Subcutaneous abdominal adipose tissue (tissue), 5 donors: Measurements from ENCODE around the gene C10orf143.

Experiments used
- H3K27ac ChIP-seq: one replicate; pipeline ENCODE4 v1.7.0; 2013; ENCODE audit warnings: low read depth, mild to moderate bottlenecking, inconsistent platforms, low read length, moderate library complexity
- H3K27me3 ChIP-seq, 5 donors: one replicate each; pipeline ENCODE4 v1.7.0; 2013; ENCODE audit warnings: low read length in 5 of 5, inconsistent platforms in 1 of 5; ENCODE audit not compliant: control insufficient read depth in 5 of 5, insufficient read depth in 4 of 5
- H3K36me3 ChIP-seq, 5 donors: one replicate each; pipeline ENCODE4 v1.7.0; 2013; ENCODE audit warnings: low read length in 5 of 5; ENCODE audit not compliant: control insufficient read depth in 5 of 5, insufficient read depth in 5 of 5
- H3K4me1 ChIP-seq, 5 donors: one replicate each; pipeline ENCODE4 v1.7.0; 2013; ENCODE audit warnings: low read length in 5 of 5, mild to moderate bottlenecking in 3 of 5, moderate library complexity in 1 of 5; ENCODE audit not compliant: control insufficient read depth in 5 of 5, insufficient read depth in 5 of 5
- H3K4me3 ChIP-seq, 5 donors: one replicate each; pipeline ENCODE4 v1.7.0; 2013; ENCODE audit warnings: low read length in 5 of 5, low read depth in 1 of 5
- H3K9ac ChIP-seq, 5 donors: one replicate each; pipeline ENCODE4 v1.7.0; 2013; ENCODE audit warnings: low read length in 5 of 5, mild to moderate bottlenecking in 4 of 5, moderate library complexity in 3 of 5
- H3K9me3 ChIP-seq, 5 donors: one replicate each; pipeline ENCODE4 v1.7.0; 2013; ENCODE audit warnings: low read length in 5 of 5; ENCODE audit not compliant: control insufficient read depth in 5 of 5
- donor health status: healthy.
- donor health status: healthy.
- donor health status: healthy.
- donor health status: healthy.
- donor health status: healthy.

Gene C10orf143

DNA sequence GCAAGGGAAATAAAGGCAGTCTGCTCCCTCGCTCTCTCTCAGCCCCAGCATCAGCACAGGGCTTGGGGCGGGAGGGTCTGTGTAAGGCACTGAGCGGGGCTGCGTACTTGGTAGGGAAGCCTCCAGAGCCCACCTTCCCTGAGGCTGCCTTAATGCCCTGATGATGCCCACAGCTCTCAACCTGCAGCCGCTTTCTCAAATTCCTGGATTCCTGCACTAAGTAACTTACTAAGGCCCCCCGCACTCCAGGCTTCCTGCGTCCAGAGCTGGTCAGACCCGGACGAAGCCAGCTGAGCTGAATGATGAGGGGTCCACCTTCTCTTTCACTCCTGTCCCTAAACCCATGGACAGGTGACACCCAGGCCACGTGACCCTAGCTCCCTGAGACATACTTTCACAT, 63.3 kb downstream of the C10orf143 start:
- Histone ChIP-seq H3K9ac (no peak overlapping the region), H3K27ac (no peak overlapping the region), H3K27me3 (peaks cover 0 to 16% (median 3%) of the 10 kb centered on the region in 5 donors), H3K4me3 (no peak overlapping the region), H3K4me1 (peaks cover 0 to 4% (median 0%) of the 10 kb centered on the region in 5 donors), H3K36me3 (no peaks in the 10 kb centered on the region), H3K9me3 (no peaks in the 10 kb centered on the region)

DNA sequence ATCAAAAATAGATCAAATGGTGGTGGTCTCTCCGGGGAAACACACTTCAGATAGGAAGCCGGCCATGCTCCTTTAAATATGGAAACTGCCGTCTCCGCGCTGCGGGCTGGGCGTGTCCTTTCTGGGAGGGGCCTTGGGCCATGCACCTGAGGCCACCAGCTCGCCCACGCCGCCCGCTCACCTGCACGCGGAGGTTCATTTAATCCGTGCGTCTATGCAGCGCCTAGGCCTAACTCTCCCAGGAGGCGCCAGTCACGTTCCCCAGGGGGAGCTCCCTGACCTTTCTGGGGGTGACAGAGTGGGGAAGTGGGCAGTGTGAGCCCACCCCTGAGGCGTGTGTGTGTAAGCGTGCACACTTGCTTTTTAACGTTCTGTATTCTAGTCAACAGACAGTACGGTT, 64.0 kb downstream of the C10orf143 start:
- H3K27me3 ChIP-seq: peaks cover 0 to 16% (median 3%) of the 10 kb centered on the region in 5 donors
- no peaks in the 10 kb centered on the region for H3K9me3 ChIP-seq
- no peak overlapping the region for H3K4me3 ChIP-seq

DNA sequence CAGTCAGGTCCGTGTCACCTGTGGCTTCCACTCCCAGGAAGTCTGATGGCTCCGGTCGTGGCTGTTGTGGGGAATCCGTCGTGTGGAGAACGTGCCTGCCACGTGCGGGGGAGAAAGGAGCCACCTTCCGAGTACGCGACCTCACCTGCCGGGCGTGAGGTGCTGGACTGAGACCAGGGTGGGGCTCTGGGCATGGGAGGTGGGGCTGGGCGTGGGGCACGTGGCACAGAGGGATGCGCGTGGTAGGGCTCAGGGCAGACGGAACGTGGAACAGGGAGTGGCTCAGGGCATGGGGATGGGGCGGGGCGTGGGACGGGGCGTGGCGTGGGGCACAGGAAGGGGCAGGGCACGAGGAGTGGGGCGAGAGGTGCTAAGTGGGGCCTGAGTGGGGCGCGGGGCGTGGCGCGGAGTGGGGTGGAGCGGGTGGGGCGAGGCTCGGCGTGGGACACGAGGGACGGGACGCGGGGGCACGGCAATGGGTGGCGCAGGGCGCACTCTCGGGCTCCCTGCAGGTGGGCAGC, 64.8 kb downstream of the C10orf143 start:
- Histone ChIP-seq H3K9me3 (no peaks in the 10 kb centered on the region), H3K9ac (no peak overlapping the region), H3K36me3 (no peaks in the 10 kb centered on the region), H3K27me3 (peaks cover 0 to 16% (median 3%) of the 10 kb centered on the region in 5 donors), H3K4me1 (peaks cover 0 to 7% (median 0%) of the 10 kb centered on the region in 5 donors), H3K27ac (no peak overlapping the region), H3K4me3 (no peak overlapping the region)

More for the DNA sequence above, 64.0 kb downstream of the C10orf143 start:
- Histone ChIP-seq H3K27ac (no peak overlapping the region), H3K4me1 (peaks cover 0 to 7% (median 0%) of the 10 kb centered on the region in 5 donors), H3K36me3 (no peaks in the 10 kb centered on the region), H3K9ac (no peak overlapping the region)

DNA sequence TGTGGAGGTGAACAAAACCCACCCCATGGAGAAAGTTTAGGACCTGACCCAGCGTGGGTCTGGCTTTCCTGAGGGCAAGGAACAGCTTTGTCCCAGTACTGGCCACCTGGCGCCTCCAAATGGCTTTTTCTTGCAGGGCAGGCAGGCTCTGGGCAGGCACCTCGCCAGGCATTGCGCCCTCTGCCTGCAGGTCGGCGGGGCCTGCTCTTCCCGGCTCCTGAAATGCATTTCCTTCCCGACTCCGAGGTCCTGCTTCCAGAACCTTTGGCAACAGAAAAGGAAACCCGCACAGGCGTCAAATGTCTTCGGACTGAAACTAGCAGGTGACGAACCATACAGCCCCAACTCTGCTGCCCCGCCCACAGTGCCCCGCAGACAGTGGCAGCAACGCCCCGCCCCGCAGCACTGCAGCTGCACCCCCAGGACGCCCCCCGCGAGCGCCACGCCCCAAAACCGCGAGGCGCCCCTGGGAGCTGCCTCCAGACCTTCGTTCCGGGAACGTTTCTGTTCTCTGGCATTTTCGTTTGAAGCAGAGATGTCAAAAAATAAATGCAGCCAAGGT, 65.5 kb downstream of the C10orf143 start:
- Histone ChIP-seq H3K27me3 (peaks cover 0 to 16% (median 3%) of the 10 kb centered on the region in 5 donors), H3K27ac (no peak overlapping the region), H3K4me3 (no peak overlapping the region), H3K9me3 (no peaks in the 10 kb centered on the region), H3K4me1 (peaks cover 0 to 7% (median 0%) of the 10 kb centered on the region in 5 donors), H3K36me3 (no peaks in the 10 kb centered on the region), H3K9ac (no peak overlapping the region)

DNA sequence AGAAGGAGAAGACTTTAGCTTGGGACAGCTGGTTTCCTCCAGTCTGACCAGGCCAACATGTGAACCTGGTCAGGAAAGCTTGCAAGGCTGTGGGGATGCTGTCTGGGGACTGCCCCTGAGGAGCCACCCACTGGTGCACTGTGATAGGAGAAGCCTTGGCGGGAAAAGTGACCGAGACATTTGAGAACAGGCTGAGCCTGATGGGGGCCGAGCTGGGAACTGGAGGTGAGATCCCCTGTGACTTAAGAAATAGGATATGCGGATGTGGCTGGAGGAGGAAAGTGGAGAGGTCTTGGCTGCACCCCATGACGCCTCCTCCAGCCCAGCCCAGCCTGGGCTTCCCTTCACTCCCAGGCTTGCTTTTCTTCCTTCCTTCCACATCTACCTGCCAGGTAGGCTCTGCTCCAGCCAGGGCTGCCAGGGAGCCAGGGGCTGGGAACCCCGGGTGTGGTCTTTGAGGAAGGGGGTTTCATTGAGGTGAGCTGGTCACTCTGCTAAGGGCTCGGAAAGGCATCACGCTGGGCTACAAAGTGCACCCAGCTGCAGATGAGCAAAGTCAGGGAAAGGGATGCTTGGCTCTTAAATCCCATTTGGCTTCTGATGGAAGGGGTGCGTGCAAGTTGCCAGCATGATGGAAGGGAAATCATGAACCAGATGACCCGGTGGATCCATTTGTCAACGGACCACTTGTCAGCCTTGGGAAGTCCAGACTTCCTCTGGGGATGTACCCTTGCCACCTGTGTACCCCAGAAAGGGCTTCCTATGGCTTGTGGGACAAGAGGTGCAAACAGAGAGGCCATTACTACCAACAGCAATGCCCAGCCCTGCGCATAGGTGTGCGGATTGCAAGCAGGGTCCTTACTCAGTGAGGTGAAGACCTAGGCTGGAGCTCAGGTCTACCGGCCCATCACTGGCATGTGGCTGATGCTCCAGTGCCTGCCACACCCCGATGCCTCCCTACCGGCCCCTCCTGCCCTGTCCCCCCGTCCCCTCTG, 66.3 kb downstream of the C10orf143 start:
- Histone ChIP-seq H3K9ac (no peak overlapping the region), H3K4me3 (no peak overlapping the region), H3K27ac (no peak overlapping the region), H3K4me1 (peaks cover 0 to 7% (median 0%) of the 10 kb centered on the region in 5 donors), H3K9me3 (no peaks in the 10 kb centered on the region), H3K36me3 (no peaks in the 10 kb centered on the region), H3K27me3 (peaks cover 0 to 16% (median 3%) of the 10 kb centered on the region in 5 donors)

DNA sequence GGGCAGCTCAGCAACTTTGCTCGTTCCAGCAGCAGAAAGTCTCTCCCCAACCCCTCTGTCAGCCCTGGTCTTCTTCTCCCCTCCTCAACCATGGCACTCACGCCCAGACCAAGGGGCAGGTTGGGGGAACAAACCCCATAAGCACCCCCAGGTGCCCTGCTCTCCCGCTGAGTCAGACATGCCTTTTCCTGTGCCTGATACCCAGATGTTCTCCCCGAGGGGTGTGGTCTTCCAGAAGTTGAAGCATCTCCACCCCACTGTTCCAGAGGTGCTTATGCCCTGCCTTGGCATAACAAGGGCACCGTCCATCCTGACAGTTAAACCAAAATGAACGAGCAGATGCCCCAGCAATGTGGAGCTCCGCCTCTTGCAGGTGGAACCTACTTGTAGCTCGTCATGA, 67.1 kb downstream of the C10orf143 start:
- no peak overlapping the region for H3K4me3 ChIP-seq
- H3K4me1 ChIP-seq: peaks cover 0 to 7% (median 0%) of the 10 kb centered on the region in 5 donors

DNA sequence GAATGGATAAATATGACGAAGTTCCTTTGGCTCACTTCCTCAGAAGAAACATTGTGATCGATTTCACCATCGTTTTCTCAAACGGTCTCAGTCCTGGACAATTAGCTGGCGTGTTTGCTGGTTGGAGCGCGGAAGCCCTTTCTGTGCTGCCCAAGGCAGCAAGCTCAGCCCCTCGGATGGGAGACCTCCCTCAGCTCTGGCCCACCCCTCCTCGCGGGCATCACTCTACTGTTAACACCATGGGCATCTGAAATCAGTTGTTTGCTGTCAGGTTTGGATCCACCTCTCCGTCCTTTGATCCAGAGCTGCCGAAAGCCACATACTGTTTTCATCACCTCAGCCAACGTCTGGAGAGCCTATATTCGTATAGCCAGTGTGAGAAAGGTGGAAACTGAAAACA, 68.2 kb downstream of the C10orf143 start:
- H3K4me1 ChIP-seq: peaks cover 0 to 7% (median 0%) of the 10 kb centered on the region in 5 donors
- no peak overlapping the region for H3K4me3 ChIP-seq
- no peaks in the 10 kb centered on the region for H3K9me3 ChIP-seq
- peaks cover 0 to 16% (median 3%) of the 10 kb centered on the region in 5 donors for H3K27me3 ChIP-seq
- no peak overlapping the region for H3K9ac ChIP-seq
- H3K36me3 ChIP-seq: no peaks in the 10 kb centered on the region
- H3K27ac ChIP-seq: no peak overlapping the region

More for the DNA sequence above, 67.1 kb downstream of the C10orf143 start:
- peaks cover 0 to 16% (median 3%) of the 10 kb centered on the region in 5 donors for H3K27me3 ChIP-seq
- no peaks in the 10 kb centered on the region for H3K36me3 ChIP-seq
- no peak overlapping the region for H3K9ac ChIP-seq
- H3K27ac ChIP-seq: no peak overlapping the region
- H3K9me3 ChIP-seq: no peaks in the 10 kb centered on the region

DNA sequence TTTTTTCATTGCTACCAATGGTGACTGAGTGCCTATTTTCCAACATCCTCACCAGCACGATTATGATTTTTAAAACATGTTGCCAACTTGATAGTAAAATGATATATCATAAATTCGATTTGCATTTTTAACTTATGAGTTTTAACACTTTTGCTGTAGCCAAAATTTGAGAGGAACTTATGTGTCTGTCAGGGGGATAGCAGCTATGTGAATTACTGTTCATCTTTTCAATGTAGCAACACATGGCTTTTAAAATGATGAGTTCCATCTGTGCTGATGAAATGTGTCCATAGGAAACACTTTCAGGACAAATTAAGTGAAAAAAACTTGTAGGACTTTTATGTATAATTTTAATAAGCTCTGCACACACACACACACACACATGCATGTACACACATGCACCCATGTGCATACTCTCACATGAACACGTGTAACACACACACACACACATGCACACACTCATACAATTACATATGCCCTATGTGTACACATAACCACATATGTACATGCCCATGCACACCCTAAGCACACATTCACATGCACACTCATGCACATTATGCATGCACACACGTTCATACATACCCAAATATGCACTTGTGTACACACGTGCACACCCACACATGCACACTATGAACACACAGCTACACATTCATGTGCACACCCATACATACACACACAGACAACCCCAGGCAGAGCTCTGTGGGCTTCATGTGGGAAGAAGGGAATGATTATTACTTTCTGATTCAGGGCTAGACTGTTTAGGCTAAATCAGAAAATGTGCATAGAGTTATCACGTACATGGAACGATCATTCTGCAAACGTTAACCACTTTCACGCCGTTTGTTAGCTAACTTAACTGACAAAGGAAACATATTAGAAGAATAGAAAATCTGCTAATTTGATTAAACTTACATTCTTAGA, 68.9 kb downstream of the C10orf143 start:
- H3K4me1 ChIP-seq: peaks cover 0 to 7% (median 0%) of the 10 kb centered on the region in 5 donors
- no peak overlapping the region for H3K27ac ChIP-seq
- no peak overlapping the region for H3K4me3 ChIP-seq
- H3K9me3 ChIP-seq: no peaks in the 10 kb centered on the region
- no peak overlapping the region for H3K9ac ChIP-seq
- H3K27me3 ChIP-seq: peaks cover 0 to 16% (median 3%) of the 10 kb centered on the region in 5 donors
- no peaks in the 10 kb centered on the region for H3K36me3 ChIP-seq

DNA sequence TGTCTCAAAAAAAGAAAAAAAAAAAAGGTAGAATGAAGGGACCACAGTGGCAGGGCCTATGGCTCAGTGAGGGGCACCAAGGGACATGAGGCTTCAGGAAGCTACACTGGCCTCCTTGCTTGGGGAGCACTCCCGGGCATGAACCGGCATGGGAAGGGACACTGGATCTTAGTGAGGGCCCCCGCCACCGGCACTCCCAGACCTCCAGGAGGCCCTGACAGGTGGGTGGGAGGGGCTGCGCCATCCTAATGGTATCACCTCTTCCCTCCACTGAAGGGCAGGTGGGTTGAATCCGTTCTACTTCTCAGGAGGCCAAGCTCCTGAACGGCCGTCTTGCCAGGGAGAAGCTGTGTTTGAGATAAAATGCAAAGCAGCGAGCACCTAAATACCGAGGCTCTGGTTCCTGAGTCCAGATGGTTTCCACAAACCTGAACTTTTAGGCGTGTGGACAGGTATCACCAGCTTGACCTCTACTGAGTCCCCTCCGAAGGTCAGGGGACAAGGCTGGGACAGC, 69.8 kb downstream of the C10orf143 start:
- peaks cover 0 to 16% (median 8%) of the 10 kb centered on the region in 5 donors for H3K27me3 ChIP-seq
- H3K4me1 ChIP-seq: peaks cover 0 to 7% (median 0%) of the 10 kb centered on the region in 5 donors
- H3K9me3 ChIP-seq: no peaks in the 10 kb centered on the region
- no peaks in the 10 kb centered on the region for H3K36me3 ChIP-seq
- H3K4me3 ChIP-seq: no peak overlapping the region
- no peak overlapping the region for H3K27ac ChIP-seq
- H3K9ac ChIP-seq: no peak overlapping the region
